ENCODE results near the gene LLGL2. TPM values are rescaled to one million over a fixed set of nuclear protein-coding genes. Genes with fewer than 3 reads are reported as not detected.

The LLGL2 gene
- total RNA-seq, 4 donors from 2014 or later, result 40.0 to 101 (median 67.3) TPM

DNA sequence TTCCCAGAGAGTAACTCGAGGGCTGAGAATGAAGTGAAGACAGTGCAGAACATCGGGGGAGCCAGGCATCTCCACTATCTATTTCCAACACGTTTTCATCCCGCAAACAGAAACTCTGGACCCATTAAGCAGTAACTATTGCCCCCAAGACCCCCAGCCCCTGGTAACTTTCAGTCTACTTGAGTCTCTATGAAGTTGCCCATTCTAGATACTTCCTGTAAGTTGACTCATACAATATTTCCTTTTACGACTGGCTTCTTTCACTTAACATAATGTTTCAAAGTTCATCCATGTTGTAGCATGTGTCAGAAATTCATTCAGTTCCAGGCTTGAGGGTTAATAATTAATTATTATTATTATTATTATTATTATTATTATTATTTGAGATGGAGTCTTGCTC lies 81.6 kb downstream of the LLGL2 start:
- H3K36me3 ChIP-seq, result peaks cover 0 to 6% (median 0%) of the 10 kb centered on the region in 3 donors
- TF ChIP-seq, protein P1, sequence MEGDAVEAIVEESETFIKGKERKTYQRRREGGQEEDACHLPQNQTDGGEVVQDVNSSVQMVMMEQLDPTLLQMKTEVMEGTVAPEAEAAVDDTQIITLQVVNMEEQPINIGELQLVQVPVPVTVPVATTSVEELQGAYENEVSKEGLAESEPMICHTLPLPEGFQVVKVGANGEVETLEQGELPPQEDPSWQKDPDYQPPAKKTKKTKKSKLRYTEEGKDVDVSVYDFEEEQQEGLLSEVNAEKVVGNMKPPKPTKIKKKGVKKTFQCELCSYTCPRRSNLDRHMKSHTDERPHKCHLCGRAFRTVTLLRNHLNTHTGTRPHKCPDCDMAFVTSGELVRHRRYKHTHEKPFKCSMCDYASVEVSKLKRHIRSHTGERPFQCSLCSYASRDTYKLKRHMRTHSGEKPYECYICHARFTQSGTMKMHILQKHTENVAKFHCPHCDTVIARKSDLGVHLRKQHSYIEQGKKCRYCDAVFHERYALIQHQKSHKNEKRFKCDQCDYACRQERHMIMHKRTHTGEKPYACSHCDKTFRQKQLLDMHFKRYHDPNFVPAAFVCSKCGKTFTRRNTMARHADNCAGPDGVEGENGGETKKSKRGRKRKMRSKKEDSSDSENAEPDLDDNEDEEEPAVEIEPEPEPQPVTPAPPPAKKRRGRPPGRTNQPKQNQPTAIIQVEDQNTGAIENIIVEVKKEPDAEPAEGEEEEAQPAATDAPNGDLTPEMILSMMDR (IDR thresholded peaks at IDR 0.05), result no peak
- intact Hi-C loops (cut with DNase I), result no loop called here

DNA sequence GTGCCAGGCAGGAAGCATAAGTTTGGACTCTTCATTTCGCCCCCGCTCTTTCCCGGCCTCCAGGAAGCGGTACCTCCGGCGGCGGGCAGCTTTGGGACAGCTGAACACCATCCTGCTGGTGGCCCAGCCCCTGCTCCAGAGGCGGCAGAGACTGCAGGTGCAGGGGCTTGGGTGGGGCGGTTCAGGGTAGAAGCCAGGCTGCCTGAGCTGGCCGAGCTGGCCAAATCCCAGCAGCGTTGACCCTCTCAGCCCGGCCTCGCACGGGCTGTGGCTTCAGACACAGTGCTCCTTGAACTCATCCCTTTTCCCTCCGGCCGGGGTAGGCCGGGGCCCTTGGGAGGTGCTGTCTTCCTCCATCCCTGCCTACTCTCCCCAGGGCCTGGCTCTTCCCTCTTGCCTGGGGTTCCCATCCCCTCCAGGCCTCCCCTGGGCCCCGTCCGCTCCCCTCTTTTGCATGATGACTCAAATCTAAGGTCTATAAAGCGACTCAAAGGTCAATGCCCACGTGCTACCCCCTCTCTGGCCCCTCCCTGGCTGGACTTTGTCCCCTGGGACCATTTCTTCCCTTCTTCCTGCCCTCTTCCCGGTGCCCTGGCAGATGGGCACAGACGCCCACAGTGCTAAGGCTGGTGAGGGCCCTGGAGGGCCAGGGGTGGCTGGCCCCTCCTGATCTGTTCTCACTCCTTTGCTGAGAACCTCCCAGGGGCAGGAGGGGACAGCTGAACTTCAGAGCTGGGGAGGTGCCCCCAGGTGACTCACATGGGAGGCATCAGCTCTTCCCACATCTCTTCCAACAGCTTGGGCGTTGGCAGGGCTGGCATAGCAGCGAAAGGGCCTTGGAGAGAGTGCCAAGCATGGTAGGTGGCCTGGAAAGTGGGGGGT lies 84.8 kb downstream of the LLGL2 start:
- intact Hi-C loops (cut with DNase I), result no loop called here
- no peak for DNase-seq
- H3K4me3 ChIP-seq, result no peak overlapping the region
- no peaks in the 10 kb centered on the region for H3K9me3 ChIP-seq
- H3K36me3 ChIP-seq, result peaks cover 0 to 39% (median 0%) of the 10 kb centered on the region in 3 donors
- 79 to 81% methylated on average over 6 to 13 of the region's 25 CpGs for WGBS, 2 donors
- peak overlapping the region in 1 of 4 donors; percentile 45 for H3K27ac ChIP-seq
- TF ChIP-seq, protein P1 (IDR thresholded peaks at IDR 0.05), result no peak
- TF ChIP-seq POLR2A (IDR thresholded peaks at IDR 0.05), result no peak
- peaks cover 0 to 31% (median 8%) of the 10 kb centered on the region in 3 donors for H3K4me1 ChIP-seq
- H3K27me3 ChIP-seq, result no peaks in the 10 kb centered on the region

More for the DNA sequence above, 81.6 kb downstream of the LLGL2 start:
- no peak overlapping the region for H3K4me3 ChIP-seq
- H3K27ac ChIP-seq, result no peak overlapping the region
- no peak for DNase-seq
- WGBS, 2 donors, result 81 to 82% methylated on average over 4 to 5 of the region's 5 CpGs
- no peaks in the 10 kb centered on the region for H3K27me3 ChIP-seq
- no peaks in the 10 kb centered on the region for H3K9me3 ChIP-seq
- H3K4me1 ChIP-seq, result peaks cover 3 to 47% (median 18%) of the 10 kb centered on the region in 3 donors

DNA sequence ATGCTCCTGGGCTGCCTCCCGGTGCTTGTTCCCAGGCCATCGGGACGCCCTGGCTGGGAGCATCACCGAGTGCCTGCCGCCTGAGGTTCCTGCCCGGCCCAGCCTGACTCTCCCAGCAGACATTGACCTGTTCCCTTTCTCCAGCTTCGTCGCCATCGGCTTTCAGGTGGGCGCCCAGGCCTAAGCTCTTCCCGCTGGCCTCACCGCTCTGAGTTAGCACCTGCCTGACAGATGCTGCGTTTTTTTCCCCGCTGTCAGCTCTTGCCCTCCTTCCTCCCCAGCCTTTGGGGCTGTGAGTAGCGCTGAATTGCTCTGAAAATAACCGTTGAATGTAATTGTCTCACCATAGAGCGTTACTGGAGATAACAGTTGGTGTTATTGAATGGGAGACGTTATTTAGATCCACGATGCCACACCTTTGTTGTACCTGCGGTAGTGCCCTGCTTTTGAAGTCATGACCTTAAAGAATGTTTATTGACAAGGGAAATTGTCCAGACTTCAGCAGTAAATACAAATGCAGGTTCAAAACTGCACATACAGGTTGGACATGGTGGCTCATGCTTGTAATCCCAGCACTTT lies 86.4 kb downstream of the LLGL2 start:
- H3K4me1 ChIP-seq, result peaks cover 0 to 31% (median 8%) of the 10 kb centered on the region in 3 donors
- WGBS, 2 donors, result 92 to 94% methylated on average over 14 to 17 of the region's 20 CpGs
- TF ChIP-seq, protein P1 (IDR thresholded peaks at IDR 0.05), result no peak
- no peak for TF ChIP-seq POLR2A (IDR thresholded peaks at IDR 0.05)
- DNase-seq, result no peak
- H3K9me3 ChIP-seq, result no peaks in the 10 kb centered on the region
- H3K4me3 ChIP-seq, result no peak overlapping the region
- H3K36me3 ChIP-seq, result peaks cover 0 to 55% (median 0%) of the 10 kb centered on the region in 3 donors
- H3K27me3 ChIP-seq, result no peaks in the 10 kb centered on the region
- intact Hi-C loops (cut with DNase I), result no loop called here
- H3K27ac ChIP-seq, result peak overlapping the region in 1 of 4 donors; percentile 58

DNA sequence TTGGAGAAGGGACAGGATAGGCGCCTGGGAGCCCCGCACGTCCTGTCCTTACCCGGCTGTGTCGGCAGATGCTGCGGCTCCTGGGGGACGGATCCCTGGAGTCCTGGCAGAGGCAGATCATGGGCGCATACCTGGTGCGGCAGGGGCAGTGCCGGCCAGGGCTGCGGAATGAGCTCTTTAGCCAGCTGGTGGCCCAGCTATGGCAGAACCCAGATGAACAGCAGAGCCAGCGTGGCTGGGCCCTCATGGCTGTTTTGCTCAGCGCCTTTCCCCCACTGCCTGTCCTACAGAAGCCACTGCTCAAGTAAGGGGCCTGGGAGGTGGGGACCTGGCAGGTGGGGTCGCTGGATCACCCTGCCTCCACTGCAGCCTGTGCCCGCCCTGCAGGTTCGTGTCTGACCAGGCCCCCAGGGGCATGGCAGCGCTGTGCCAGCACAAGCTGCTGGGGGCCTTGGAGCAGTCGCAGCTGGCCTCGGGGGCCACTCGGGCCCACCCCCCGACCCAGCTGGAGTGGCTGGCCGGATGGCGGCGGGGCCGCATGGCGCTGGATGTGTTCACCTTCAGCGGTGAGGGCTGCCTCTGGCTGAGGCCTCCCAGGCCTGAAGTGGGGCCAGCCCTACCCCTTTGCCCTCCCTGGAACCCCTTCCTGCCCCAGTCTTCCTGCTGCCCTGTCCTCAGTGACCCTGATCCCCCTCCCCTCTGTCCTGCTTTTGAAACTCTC lies 87.6 kb downstream of the LLGL2 start:
- TF ChIP-seq POLR2A (IDR thresholded peaks at IDR 0.05), result no peak
- no peak overlapping the region for H3K4me3 ChIP-seq
- no peak for DNase-seq
- intact Hi-C loops (cut with DNase I), result no loop called here
- no peaks in the 10 kb centered on the region for H3K27me3 ChIP-seq
- no peaks in the 10 kb centered on the region for H3K9me3 ChIP-seq
- peaks cover 0 to 66% (median 0%) of the 10 kb centered on the region in 3 donors for H3K36me3 ChIP-seq
- peaks cover 0 to 31% (median 8%) of the 10 kb centered on the region in 3 donors for H3K4me1 ChIP-seq
- WGBS, 2 donors, result 80 to 86% methylated on average over 1 of the region's 27 CpGs
- no peak overlapping the region for H3K27ac ChIP-seq

DNA sequence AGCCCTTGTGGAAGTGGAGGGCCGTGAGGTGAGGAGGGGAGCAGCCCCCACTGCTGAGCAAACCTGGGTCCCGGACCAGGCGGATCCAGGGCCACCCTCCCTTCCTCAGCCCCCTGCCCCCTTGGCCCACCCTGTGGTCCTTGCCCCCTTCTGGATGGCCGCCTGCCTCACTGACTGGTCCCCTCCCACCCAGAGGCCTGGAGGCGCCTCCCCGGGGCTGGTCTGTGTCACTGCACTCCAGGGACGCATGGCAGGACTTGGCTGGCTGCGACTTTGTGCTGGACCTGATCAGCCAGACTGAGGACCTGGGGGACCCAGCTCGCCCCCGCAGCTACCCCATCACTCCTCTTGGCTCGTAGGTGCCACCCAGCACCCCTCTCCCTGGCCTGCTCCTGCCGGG lies 88.5 kb downstream of the LLGL2 start:
- no peaks in the 10 kb centered on the region for H3K9me3 ChIP-seq
- TF ChIP-seq, protein P1 (IDR thresholded peaks at IDR 0.05), result peak in 1 of 6 experiments; percentile 18
- no peak for TF ChIP-seq POLR2A (IDR thresholded peaks at IDR 0.05)
- intact Hi-C loops (cut with DNase I), result no loop called here
- 85 to 86% methylated on average over 6 to 7 of the region's 12 CpGs for WGBS, 2 donors
- no peak overlapping the region for H3K4me3 ChIP-seq
- H3K27me3 ChIP-seq, result no peaks in the 10 kb centered on the region
- peaks cover 0 to 31% (median 8%) of the 10 kb centered on the region in 3 donors for H3K4me1 ChIP-seq
- H3K27ac ChIP-seq, result no peak overlapping the region
- H3K36me3 ChIP-seq, result peaks cover 0 to 75% (median 0%) of the 10 kb centered on the region in 3 donors
- no peak for DNase-seq

Data from esophagus squamous epithelium (tissue), 5 donors.